Stimulated activated CD4-positive, alpha-beta T cell treated with anti-CD3 and anti-CD28 coated beads, TNF-alpha, amount 100 ng/mL, for 1 hour (primary cell): ENCODE results near the gene ITGA7.

Source experiments
- DNase-seq, 3 donors: peaks; one replicate each; pipeline ENCODE4 v3.0.0-alpha.2; 2020; ENCODE audit warnings: low read depth in 3 of 3, low spot score in 1 of 3

Gene ITGA7

GRCh38 chr12:55703901-55704761, 3.6 kb downstream of the ITGA7 start:
- no peak for DNase-seq

- DNase-seq, result no peak
These were observed 4.4 kb downstream of the ITGA7 start for GRCh38 chr12:55703288-55703687.

GRCh38 chr12:55702861-55703260, 4.8 kb downstream of the ITGA7 start:
- no peak for DNase-seq

- no peak for DNase-seq
These were observed 7.3 kb downstream of the ITGA7 start for GRCh38 chr12:55700255-55701018.

GRCh38 chr12:55699471-55700055, 8.1 kb downstream of the ITGA7 start:
- DNase-seq, result no peak

GRCh38 chr12:55698965-55699364, 8.7 kb downstream of the ITGA7 start:
- DNase-seq, result no peak

GRCh38 chr12:55698241-55698955, 9.3 kb downstream of the ITGA7 start:
- DNase-seq, result no peak

- no peak for DNase-seq
These were observed 10.0 kb downstream of the ITGA7 start for GRCh38 chr12:55697686-55698085.

GRCh38 chr12:55696796-55697462, 10.8 kb downstream of the ITGA7 start:
- DNase-seq, result no peak

GRCh38 chr12:55696141-55696540, 11.6 kb downstream of the ITGA7 start:
- DNase-seq, result no peak

GRCh38 chr12:55695349-55695748, 12.4 kb downstream of the ITGA7 start:
- DNase-seq, result no peak

GRCh38 chr12:55694651-55695050, 13.1 kb downstream of the ITGA7 start:
- no peak for DNase-seq

GRCh38 chr12:55694188-55694515, 13.6 kb downstream of the ITGA7 start:
- DNase-seq, result no peak

GRCh38 chr12:55693323-55694187, 14.1 kb downstream of the ITGA7 start:
- DNase-seq, result no peak

- DNase-seq, result no peak
These were observed 14.9 kb downstream of the ITGA7 start for GRCh38 chr12:55692631-55693322.

GRCh38 chr12:55688716-55689655, 18.7 kb downstream of the ITGA7 start:
- no peak for DNase-seq

- DNase-seq, result no peak
These were observed 20.0 kb downstream of the ITGA7 start for GRCh38 chr12:55687746-55688145.

GRCh38 chr12:55686366-55687010, 21.2 kb downstream of the ITGA7 start:
- no peak for DNase-seq
